ENCODE results near the gene NKIRAS1.

The NKIRAS1 gene

DNA sequence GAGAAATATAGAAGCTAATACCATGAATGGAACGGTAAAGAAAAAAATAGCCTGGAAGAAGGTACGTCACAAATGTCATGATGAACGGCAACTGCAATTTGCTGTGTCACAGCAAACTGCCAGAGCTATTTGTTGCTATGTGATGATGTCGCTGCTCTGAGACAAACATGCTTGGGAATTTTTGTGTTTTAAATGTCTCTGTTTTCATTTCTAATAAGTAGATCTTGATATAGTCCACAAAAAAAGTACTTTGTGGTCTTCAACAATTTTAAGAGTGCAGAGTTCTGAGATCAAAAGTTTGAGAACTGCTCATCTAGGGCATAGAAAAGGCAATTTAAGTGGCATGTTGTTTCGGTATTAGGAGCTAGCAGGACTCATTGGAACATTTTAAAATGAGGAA lies 24.0 kb upstream of the NKIRAS1 start:
- Histone ChIP-seq H3K36me3 (ENCODE audit: insufficient read depth, insufficient read length, low read length) (no peaks in the 10 kb centered on the region), H3K9ac (ENCODE audit: insufficient read length, low read depth) (no peak overlapping the region), H3K9me3 (ENCODE audit: insufficient read depth, low read length) (no peaks in the 10 kb centered on the region), H3K4me1 (ENCODE audit: insufficient read depth, insufficient read length) (no peaks in the 10 kb centered on the region), H3K27me3 (ENCODE audit: insufficient read depth, insufficient read length) (no peaks in the 10 kb centered on the region), H3K4me3 (ENCODE audit: insufficient read length, low read depth) (no peak overlapping the region)
- no peak for DNase-seq (ENCODE audit: low read depth, low spot score)
- TF ChIP-seq ZNF274 (IDR thresholded peaks at IDR 0.05; ENCODE audit: low read depth, low read length) (no peak), YY1 (IDR thresholded peaks at IDR 0.05; ENCODE audit: insufficient read depth, insufficient read length) (no peak)

DNA sequence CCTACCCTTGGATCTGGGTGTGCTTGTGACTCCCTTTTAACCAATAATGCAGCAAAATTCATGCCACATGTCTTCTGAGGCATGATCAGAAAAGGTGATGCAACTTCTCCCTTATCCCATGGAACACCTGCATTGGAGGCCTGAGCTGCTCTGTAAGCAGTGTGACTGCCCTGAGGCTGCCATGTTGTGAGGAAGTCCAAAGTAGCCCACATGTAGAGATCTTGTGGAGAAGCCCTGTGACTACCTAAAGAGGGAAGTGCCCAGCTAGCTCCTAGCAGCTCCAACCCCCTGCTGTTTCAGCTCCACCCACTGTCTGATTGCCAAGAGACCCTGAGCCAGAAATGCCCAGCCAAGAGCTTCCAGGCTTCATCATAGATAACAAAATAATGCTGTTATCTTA lies 21.9 kb upstream of the NKIRAS1 start:
- TF ChIP-seq SUZ12 (IDR thresholded peaks at IDR 0.05; ENCODE audit: extremely low read depth, insufficient read depth, insufficient read length) (no peak), ZNF274 (IDR thresholded peaks at IDR 0.05; ENCODE audit: low read depth, low read length) (no peak), YY1 (IDR thresholded peaks at IDR 0.05; ENCODE audit: insufficient read depth, insufficient read length) (no peak)
- Histone ChIP-seq H3K36me3 (ENCODE audit: insufficient read depth, insufficient read length, low read length) (no peaks in the 10 kb centered on the region), H3K9ac (ENCODE audit: insufficient read length, low read depth) (no peak overlapping the region), H3K4me1 (ENCODE audit: insufficient read depth, insufficient read length) (no peaks in the 10 kb centered on the region), H3K27me3 (ENCODE audit: insufficient read depth, insufficient read length) (no peaks in the 10 kb centered on the region), H3K4me3 (ENCODE audit: insufficient read length, low read depth) (no peak overlapping the region), H3K9me3 (ENCODE audit: insufficient read depth, low read length) (no peaks in the 10 kb centered on the region)
- no peak for DNase-seq (ENCODE audit: low read depth, low spot score)

DNA sequence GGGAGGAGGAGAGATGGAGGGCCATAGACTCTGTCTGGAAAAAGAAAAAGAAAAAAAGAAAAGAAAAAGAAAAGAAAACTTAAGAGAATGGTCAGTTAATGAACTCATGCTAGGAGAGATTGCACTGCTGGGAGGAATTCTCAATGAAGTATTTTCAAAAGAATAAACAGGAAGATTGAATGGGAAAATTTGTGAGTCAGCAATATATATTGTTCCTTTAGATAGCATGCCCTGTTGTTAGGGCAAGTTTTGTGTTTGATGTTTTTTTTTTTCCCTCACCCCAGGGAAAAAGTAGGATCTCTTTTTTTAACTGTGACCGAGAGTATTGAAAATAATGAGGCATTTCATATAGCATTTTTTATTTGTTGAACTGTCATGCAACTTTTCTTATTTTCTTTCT lies 20.5 kb upstream of the NKIRAS1 start:
- Histone ChIP-seq H3K9me3 (ENCODE audit: insufficient read depth, low read length) (no peaks in the 10 kb centered on the region), H3K36me3 (ENCODE audit: insufficient read depth, insufficient read length, low read length) (no peaks in the 10 kb centered on the region), H3K4me3 (ENCODE audit: insufficient read length, low read depth) (no peak overlapping the region), H3K9ac (ENCODE audit: insufficient read length, low read depth) (no peak overlapping the region), H3K27me3 (ENCODE audit: insufficient read depth, insufficient read length) (no peaks in the 10 kb centered on the region), H3K4me1 (ENCODE audit: insufficient read depth, insufficient read length) (no peaks in the 10 kb centered on the region)
- DNase-seq (ENCODE audit: low read depth, low spot score), result no peak
- TF ChIP-seq YY1 (IDR thresholded peaks at IDR 0.05; ENCODE audit: insufficient read depth, insufficient read length) (no peak), SUZ12 (IDR thresholded peaks at IDR 0.05; ENCODE audit: extremely low read depth, insufficient read depth, insufficient read length) (no peak), ZNF274 (IDR thresholded peaks at IDR 0.05; ENCODE audit: low read depth, low read length) (no peak)

DNA sequence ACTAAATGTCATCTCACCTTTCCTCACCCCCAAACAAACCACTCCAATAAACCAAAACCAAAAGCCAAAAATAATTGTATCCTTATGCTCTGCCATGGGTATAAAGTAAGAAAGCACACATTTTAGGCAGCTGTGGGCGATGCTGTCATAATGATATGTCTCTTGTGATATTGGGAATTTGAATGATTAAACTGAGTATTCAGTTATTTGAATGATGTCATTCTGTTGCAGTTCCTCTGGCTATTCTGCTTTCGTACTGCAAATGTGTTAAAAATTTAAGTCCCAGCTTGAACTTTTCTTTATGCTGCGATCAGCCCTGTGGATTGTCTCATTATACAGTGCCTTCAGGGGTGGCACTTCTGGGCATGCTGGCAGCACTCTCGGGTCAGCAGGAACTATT lies 17.5 kb upstream of the NKIRAS1 start:
- H3K36me3 ChIP-seq (ENCODE audit: insufficient read depth, insufficient read length, low read length), result no peaks in the 10 kb centered on the region
- H3K9ac ChIP-seq (ENCODE audit: insufficient read length, low read depth), result no peak overlapping the region
- TF ChIP-seq SUZ12 (IDR thresholded peaks at IDR 0.05; ENCODE audit: extremely low read depth, insufficient read depth, insufficient read length), result no peak
- no peak for TF ChIP-seq YY1 (IDR thresholded peaks at IDR 0.05; ENCODE audit: insufficient read depth, insufficient read length)
- TF ChIP-seq ZNF274 (IDR thresholded peaks at IDR 0.05; ENCODE audit: low read depth, low read length), result no peak
- H3K4me1 ChIP-seq (ENCODE audit: insufficient read depth, insufficient read length), result no peaks in the 10 kb centered on the region
- H3K4me3 ChIP-seq (ENCODE audit: insufficient read length, low read depth), result no peak overlapping the region
- H3K27me3 ChIP-seq (ENCODE audit: insufficient read depth, insufficient read length), result no peaks in the 10 kb centered on the region
- H3K9me3 ChIP-seq (ENCODE audit: insufficient read depth, low read length), result no peaks in the 10 kb centered on the region
- DNase-seq (ENCODE audit: low read depth, low spot score), result no peak

DNA sequence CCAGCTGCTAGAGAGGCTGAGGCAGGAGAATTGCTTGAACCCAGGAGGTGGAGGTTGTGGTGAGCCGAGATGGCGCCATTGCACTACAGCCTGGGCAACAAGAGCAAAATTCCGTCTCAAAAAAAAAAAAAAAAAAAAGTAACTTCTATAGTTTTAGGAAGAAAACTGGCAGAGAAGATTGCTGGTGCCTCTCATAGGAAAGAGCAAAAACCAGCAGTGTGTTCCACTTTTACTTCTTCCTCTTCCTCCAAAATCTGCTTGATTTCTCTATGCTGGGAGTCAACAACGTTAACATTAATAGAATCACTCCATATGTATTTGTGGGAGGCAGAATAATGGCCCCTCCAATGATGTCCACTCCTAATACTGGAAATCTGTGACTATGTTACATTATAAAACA lies 15.8 kb upstream of the NKIRAS1 start:
- Histone ChIP-seq H3K9ac (ENCODE audit: insufficient read length, low read depth) (no peak overlapping the region), H3K27me3 (ENCODE audit: insufficient read depth, insufficient read length) (no peaks in the 10 kb centered on the region), H3K9me3 (ENCODE audit: insufficient read depth, low read length) (no peaks in the 10 kb centered on the region), H3K4me3 (ENCODE audit: insufficient read length, low read depth) (no peak overlapping the region), H3K36me3 (ENCODE audit: insufficient read depth, insufficient read length, low read length) (no peaks in the 10 kb centered on the region), H3K4me1 (ENCODE audit: insufficient read depth, insufficient read length) (no peaks in the 10 kb centered on the region)
- TF ChIP-seq YY1 (IDR thresholded peaks at IDR 0.05; ENCODE audit: insufficient read depth, insufficient read length) (no peak), ZNF274 (IDR thresholded peaks at IDR 0.05; ENCODE audit: low read depth, low read length) (no peak), SUZ12 (IDR thresholded peaks at IDR 0.05; ENCODE audit: extremely low read depth, insufficient read depth, insufficient read length) (no peak)
- DNase-seq (ENCODE audit: low read depth, low spot score), result no peak

DNA sequence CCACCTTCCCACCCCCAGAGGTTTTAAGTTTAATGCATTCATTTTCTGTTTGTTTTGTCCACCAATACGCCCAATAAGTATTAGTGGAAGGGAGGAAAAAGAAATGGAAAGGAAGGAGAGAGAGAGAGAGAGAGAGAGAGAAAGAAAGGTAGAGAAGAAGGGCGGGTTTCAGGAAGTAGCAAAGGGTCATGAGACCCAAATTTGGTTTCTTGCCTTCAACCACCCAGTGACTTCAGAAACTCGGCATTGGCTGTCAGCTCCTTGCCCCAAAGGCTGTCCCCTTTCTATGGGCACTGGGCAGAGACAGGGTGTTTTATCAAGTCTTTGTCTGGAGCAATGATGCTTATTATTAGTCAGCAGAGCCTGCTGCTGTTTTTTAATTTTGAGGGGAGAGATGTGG lies 14.8 kb upstream of the NKIRAS1 start:
- Histone ChIP-seq H3K9me3 (ENCODE audit: insufficient read depth, low read length) (no peaks in the 10 kb centered on the region), H3K4me3 (ENCODE audit: insufficient read length, low read depth) (no peak overlapping the region), H3K4me1 (ENCODE audit: insufficient read depth, insufficient read length) (no peaks in the 10 kb centered on the region), H3K9ac (ENCODE audit: insufficient read length, low read depth) (no peak overlapping the region), H3K36me3 (ENCODE audit: insufficient read depth, insufficient read length, low read length) (no peaks in the 10 kb centered on the region), H3K27me3 (ENCODE audit: insufficient read depth, insufficient read length) (no peaks in the 10 kb centered on the region)
- no peak for DNase-seq (ENCODE audit: low read depth, low spot score)
- TF ChIP-seq SUZ12 (IDR thresholded peaks at IDR 0.05; ENCODE audit: extremely low read depth, insufficient read depth, insufficient read length) (no peak), ZNF274 (IDR thresholded peaks at IDR 0.05; ENCODE audit: low read depth, low read length) (no peak), YY1 (IDR thresholded peaks at IDR 0.05; ENCODE audit: insufficient read depth, insufficient read length) (no peak)

DNA sequence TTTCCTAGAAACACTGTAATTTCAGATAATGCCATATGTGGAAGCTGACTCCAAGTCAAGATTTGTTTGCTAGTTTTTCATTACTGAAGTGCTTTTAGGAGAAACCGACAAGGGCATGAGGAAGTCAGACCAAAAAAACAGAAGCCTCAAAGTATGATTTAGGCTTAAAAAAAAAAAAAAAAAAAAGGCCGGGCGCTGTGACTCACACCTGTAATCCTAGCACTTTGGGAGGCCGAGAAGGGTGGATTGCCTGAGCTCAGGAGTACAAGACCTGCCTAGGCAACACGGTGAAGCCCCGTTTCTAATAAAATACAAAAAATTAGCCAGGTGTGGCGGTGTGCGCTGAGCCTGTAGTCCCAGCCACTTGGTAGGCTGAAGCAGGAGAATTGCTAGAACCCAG lies 11.7 kb upstream of the NKIRAS1 start:
- TF ChIP-seq ZNF274 (IDR thresholded peaks at IDR 0.05; ENCODE audit: low read depth, low read length), result no peak
- TF ChIP-seq YY1 (IDR thresholded peaks at IDR 0.05; ENCODE audit: insufficient read depth, insufficient read length), result no peak
- no peak for TF ChIP-seq SUZ12 (IDR thresholded peaks at IDR 0.05; ENCODE audit: extremely low read depth, insufficient read depth, insufficient read length)
- Histone ChIP-seq H3K9ac (ENCODE audit: insufficient read length, low read depth) (no peak overlapping the region), H3K27me3 (ENCODE audit: insufficient read depth, insufficient read length) (no peaks in the 10 kb centered on the region), H3K4me3 (ENCODE audit: insufficient read length, low read depth) (no peak overlapping the region), H3K4me1 (ENCODE audit: insufficient read depth, insufficient read length) (peaks cover 3% of the 10 kb centered on the region), H3K9me3 (ENCODE audit: insufficient read depth, low read length) (no peaks in the 10 kb centered on the region), H3K36me3 (ENCODE audit: insufficient read depth, insufficient read length, low read length) (no peaks in the 10 kb centered on the region)
- no peak for DNase-seq (ENCODE audit: low read depth, low spot score)

DNA sequence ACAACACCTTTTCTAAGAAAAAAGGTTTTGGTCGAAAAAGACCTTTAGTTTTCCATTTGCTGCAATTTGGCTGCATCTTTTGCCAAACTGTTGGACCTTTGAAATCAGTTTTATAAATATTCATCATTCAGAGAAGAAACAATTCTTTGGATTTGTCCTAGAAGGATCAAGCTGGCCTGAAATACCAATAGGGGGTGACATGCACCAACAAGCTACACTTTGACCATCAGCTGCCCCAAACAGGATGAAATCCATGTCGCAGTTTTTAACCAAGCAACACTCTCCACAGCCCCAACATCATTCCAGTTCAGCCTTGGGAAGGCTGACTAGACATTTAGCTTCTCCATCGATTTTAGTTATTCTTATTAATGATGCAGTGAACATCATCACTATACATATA lies 9.9 kb upstream of the NKIRAS1 start:
- TF ChIP-seq ZNF274 (IDR thresholded peaks at IDR 0.05; ENCODE audit: low read depth, low read length), result no peak
- TF ChIP-seq SUZ12 (IDR thresholded peaks at IDR 0.05; ENCODE audit: extremely low read depth, insufficient read depth, insufficient read length), result no peak
- no peak for TF ChIP-seq YY1 (IDR thresholded peaks at IDR 0.05; ENCODE audit: insufficient read depth, insufficient read length)
- Histone ChIP-seq H3K9me3 (ENCODE audit: insufficient read depth, low read length) (no peaks in the 10 kb centered on the region), H3K36me3 (ENCODE audit: insufficient read depth, insufficient read length, low read length) (no peaks in the 10 kb centered on the region), H3K9ac (ENCODE audit: insufficient read length, low read depth) (no peak overlapping the region), H3K4me1 (ENCODE audit: insufficient read depth, insufficient read length) (peaks cover 3% of the 10 kb centered on the region), H3K4me3 (ENCODE audit: insufficient read length, low read depth) (no peak overlapping the region), H3K27me3 (ENCODE audit: insufficient read depth, insufficient read length) (no peaks in the 10 kb centered on the region)
- DNase-seq (ENCODE audit: low read depth, low spot score), result no peak
